HG03045 (cell line): ENCODE measurements around the gene CELSR2.

Experiments
- ATAC-seq: cut with Tn5 transposase; IDR thresholded peaks from one replicate; pipeline ENCODE4 v1.9.1; 2021; ENCODE audit warnings: mild to moderate bottlenecking, moderate library complexity; ENCODE audit not compliant: unreplicated experiment

Gene CELSR2

DNA sequence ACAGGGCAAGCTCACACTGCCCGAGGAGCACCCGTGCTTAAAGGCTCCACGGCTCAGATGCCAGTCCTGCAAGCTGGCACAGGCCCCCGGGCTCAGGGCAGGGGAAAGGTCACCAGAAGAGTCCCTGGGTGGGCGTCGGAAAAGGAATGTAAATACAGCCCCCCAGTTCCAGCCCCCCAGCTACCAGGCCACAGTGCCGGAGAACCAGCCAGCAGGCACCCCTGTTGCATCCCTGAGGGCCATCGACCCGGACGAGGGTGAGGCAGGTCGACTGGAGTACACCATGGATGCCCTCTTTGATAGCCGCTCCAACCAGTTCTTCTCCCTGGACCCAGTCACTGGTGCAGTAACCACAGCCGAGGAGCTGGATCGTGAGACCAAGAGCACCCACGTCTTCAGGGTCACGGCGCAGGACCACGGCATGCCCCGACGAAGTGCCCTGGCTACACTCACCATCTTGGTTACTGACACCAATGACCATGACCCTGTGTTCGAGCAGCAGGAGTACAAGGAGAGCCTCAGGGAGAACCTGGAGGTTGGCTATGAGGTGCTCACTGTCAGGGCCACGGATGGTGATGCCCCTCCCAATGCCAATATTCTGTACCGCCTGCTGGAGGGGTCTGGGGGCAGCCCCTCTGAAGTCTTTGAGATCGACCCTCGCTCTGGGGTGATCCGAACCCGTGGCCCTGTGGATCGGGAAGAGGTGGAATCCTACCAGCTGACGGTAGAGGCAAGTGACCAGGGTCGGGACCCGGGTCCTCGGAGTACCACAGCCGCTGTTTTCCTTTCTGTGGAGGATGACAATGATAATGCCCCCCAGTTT is 1.3 kb downstream of the CELSR2 start:
- no peak for ATAC-seq

DNA sequence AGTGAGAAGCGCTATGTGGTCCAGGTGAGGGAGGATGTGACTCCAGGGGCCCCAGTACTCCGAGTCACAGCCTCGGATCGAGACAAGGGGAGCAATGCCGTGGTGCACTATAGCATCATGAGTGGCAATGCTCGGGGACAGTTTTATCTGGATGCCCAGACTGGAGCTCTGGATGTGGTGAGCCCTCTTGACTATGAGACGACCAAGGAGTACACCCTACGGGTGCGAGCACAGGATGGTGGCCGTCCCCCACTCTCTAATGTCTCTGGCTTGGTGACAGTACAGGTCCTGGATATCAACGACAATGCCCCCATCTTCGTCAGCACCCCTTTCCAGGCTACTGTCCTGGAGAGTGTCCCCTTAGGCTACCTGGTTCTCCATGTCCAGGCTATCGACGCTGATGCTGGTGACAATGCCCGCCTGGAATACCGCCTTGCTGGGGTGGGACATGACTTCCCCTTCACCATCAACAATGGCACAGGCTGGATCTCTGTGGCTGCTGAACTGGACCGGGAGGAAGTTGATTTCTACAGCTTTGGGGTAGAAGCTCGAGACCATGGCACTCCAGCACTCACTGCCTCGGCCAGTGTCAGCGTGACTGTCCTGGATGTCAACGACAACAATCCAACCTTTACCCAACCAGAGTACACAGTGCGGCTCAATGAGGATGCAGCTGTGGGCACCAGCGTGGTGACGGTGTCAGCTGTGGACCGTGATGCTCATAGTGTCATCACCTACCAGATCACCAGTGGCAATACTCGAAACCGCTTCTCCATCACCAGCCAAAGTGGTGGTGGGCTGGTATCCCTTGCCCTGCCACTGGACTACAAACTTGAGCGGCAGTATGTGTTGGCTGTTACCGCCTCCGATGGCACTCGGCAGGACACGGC is 2.2 kb downstream of the CELSR2 start:
- no peak for ATAC-seq

DNA sequence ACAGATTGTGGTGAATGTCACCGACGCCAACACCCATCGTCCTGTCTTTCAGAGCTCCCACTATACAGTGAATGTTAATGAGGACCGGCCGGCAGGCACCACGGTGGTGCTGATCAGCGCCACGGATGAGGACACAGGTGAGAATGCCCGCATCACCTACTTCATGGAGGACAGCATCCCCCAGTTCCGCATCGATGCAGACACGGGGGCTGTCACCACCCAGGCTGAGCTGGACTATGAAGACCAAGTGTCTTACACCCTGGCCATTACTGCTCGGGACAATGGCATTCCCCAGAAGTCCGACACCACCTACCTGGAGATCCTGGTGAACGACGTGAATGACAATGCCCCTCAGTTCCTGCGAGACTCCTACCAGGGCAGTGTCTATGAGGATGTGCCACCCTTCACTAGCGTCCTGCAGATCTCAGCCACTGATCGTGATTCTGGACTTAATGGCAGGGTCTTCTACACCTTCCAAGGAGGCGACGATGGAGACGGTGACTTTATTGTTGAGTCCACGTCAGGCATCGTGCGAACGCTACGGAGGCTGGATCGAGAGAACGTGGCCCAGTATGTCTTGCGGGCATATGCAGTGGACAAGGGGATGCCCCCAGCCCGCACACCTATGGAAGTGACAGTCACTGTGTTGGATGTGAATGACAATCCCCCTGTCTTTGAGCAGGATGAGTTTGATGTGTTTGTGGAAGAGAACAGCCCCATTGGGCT is 3.0 kb downstream of the CELSR2 start:
- ATAC-seq: no peak

DNA sequence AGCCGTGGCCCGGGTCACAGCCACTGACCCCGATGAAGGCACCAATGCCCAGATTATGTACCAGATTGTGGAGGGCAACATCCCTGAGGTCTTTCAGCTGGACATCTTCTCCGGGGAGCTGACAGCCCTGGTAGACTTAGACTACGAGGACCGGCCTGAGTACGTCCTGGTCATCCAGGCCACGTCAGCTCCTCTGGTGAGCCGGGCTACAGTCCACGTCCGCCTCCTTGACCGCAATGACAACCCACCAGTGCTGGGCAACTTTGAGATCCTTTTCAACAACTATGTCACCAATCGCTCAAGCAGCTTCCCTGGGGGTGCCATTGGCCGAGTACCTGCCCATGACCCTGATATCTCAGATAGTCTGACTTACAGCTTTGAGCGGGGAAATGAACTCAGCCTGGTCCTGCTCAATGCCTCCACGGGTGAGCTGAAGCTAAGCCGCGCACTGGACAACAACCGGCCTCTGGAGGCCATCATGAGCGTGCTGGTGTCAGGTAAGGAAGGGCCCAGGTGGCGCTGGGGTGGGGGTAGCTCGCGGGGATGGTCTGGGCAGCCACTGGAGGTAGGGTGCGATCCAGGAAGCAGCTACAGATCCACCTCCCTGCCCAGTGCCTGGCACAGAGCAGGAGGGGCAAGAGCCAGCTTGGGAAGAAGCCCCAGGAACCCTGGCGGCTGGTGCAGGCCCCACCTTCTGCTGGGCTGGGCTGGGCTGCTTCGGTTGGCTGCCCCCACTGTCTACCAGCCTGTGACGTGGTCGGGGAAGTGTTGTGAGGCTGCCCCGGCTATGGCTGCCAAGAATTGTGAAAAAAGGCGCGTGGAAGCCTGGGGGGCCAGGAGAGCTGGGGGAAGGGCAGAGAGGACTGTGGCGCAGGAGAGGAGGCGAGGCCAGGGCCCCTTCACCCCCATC is 3.8 kb downstream of the CELSR2 start:
- ATAC-seq: no peak

DNA sequence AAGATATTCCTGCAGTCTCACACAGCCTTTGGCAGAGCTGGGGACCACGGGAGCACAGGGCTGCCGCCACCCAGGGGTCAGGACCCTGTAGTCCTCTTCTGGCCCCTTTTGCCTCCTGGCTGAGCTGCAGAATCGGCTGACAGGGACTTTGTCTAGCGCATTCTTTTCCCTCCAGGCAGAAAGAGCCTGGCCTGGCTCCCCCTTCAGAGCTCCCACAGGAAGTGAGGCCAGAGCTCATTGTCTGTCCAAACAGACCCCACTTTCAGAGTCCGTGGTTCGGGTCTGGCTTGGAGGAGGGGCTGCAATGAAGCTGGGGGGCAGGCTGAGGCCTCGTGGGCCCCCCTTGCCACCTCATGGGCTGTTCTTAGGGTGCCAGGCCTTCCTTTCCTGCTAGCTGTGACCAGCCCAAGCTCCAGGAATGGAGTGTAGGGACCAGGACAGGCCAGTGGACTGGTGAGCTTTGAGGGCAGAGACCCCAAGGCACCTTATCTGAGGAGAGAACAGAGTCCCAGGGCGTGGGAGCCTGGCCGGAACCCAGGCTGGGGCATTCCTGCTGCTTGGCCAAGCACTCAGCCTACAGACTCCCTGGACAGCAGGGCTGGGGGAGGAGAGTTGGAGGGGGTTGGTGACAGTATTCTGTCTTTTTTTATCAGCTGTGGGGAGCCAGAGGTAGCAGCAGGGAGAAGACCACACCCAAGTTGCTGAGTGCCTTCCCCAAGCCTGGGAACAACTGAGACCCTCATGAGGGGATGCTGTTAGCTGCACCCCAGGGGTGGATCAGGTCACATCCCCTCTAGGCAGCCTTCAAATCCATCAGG is 4.7 kb downstream of the CELSR2 start:
- ATAC-seq: no peak

DNA sequence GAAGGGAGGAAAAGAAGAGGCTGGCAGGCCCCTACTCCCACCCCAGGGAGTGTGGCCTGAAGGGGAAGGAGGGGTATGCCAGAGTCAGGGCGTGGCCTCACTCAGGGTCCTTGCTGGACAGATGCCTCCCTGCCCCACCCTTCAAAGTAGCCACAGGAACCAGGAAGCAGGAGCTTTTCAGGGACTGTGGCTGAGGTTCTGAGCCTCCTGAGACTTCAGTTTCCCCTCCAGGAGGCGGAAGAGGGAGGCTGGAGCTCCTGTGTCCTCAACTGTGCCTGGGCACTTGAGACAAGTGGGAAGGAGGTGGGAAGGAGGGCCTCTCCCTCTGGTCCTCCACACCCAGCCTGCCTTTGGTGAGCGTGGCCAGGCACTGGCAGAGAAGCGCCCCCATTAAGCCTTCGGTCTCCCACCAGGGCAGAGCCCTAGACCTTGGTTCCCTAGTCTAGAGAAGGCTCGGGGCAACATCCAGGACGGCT is 5.3 kb downstream of the CELSR2 start:
- ATAC-seq: no peak

DNA sequence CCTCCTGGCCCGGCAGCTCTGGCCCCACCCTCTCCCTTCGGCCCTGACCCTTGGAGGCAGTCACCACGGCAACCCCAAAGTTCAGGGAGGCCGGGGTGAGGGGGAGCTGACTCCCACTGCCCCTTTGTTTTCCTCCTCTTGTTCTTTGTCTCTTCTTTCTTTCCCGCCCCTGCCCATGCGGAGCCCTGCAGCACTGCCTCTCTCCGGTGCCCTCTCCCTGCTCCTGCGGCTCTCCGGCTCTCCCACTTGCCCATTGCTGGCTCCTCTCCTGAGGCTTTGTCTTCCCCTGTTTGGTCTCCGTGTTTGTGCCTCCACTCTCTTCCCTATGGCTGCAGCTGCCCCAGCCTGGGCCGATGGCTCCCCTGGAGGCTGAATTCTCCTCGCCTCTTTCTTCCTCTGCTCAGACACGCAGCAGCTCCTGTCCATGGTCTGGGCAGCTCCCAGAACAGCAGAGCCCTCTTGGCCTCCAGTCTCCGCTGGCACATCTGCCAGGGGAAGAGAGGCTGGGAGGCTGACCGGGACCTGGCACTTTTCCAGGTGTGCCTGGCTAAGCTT is 5.8 kb downstream of the CELSR2 start:
- ATAC-seq: no peak

DNA sequence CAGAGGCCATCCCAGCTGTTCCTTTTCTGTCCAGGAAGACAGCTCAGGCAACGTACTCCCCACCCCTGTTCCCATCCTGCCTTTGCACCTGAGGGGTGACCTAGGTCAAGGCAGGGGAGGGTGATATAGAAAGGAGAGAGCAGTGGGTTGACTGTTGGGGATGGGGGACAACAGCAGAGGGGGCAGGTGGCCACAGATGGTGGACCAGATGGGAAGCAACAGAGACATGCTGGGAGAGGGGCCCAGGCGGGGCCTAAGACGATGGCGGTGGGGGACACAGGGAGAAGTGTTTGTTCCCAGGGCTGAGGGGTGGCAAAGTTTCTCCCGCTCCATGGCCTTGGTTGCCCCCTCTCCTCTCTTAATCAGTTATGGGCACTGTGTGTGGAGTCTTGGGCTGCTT is 6.3 kb downstream of the CELSR2 start:
- no peak for ATAC-seq

DNA sequence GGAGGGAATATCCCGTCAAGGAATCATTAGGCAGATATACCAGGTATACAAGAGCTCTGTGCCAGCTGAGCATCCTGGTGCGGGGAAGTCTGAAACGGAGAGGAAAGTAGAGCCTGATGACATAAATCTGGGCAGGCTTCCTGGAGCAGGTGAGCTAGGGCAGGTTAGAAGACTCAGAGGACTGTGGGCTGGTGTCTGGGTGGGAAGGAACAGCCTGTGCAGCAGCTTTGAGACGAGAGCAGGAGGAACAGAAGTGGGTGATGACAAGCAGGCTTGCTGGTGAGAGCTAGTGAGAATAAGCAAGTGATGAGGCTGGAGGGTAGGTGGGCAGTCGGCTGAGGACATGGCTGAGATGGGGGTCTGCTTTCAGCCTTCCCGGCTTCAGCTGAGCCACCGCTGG is 6.7 kb downstream of the CELSR2 start:
- no peak for ATAC-seq

DNA sequence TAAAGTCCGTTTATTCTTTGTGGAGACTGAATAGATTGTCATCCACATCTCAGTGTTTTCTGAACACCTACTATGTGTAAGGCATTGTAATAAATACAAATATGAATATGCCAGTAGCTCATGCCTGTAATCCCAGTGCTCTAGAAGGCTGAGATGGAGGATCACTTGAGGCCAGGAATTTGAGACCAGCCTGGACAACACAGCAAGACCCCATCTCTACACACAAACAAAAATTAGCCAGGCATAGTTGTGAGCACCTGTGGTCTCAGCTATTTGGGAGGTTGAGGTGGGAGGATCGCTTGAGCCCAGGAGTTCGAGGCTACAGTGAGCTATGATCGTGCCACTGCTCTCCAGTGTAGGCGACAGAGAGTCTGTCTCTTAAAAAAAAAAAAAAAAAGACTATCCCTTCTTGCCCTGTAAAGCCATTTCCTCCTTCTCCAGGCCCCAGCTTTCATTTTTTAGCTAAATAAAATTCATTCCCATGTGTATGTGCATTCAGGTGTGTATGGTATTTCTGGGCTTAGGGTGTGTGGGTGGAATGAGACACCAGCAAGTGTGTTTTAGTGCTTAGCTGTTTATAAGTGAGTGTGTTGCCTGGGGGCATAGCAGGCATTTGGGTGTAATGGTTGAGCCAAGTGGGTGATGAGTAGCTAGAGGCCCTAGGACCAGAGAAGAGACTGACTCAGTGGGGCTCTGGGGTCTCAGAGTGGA is 7.8 kb downstream of the CELSR2 start:
- no peak for ATAC-seq

DNA sequence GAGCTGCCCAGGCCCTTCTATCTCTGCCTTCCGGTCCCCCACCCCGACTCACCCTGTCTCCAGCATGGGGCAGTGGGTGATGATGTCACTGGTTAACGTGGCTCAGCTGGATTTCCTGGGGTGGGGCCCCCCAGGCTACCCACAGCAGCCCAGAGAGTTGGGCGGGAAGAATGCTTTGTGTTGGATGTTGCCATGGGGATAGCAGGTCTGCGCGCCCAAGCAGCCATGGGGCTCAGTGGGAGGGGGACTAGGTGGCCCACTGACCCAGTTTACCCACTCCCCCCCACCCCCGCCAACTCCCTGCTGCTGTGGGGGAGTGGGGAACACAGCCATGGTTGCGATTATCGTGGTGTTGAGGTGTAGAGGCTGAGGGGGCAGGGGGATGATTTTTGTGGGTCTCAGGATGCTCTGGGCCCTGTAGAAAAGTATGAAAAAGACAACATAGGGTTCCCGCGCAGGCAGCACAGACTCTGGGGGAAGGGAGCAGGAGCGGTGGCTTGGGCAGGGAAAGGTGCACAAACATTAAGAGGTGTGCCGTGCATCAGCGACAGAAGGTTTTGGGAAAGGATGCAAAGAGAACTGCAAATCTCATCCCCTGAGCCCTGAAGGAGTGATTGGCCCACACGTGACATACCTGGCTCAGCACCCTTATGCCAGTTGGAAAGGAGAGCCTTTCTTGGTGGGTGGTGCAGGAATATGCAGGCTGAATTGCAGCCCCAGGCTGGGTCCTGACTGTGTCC is 8.5 kb downstream of the CELSR2 start:
- no peak for ATAC-seq

DNA sequence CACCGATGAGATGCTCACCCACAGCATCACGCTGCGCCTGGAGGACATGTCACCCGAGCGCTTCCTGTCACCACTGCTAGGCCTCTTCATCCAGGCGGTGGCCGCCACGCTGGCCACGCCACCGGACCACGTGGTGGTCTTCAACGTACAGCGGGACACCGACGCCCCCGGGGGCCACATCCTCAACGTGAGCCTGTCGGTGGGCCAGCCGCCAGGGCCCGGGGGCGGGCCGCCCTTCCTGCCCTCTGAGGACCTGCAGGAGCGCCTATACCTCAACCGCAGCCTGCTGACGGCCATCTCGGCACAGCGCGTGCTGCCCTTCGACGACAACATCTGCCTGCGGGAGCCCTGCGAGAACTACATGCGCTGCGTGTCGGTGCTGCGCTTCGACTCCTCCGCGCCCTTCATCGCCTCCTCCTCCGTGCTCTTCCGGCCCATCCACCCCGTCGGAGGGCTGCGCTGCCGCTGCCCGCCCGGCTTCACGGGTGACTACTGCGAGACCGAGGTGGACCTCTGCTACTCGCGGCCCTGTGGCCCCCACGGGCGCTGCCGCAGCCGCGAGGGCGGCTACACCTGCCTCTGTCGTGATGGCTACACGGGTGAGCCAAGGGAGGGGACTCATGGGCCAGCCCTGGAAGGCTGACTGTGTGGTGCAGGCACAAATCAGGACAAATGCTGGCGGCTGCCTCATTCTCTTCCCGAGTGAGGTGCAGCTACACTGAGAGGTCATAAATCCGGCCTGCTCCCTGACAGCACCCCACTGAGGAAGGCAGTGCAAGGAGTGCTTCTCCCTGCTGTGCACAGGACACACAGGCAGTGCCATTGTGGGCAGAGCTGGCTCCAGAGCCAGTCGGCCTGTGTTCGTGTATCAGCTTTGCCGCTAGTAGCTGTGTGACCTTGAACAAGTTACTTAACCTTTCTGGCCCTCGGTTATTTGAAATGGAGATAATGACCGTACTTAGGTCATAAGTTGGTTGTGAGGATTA is 9.4 kb downstream of the CELSR2 start:
- ATAC-seq: no peak

DNA sequence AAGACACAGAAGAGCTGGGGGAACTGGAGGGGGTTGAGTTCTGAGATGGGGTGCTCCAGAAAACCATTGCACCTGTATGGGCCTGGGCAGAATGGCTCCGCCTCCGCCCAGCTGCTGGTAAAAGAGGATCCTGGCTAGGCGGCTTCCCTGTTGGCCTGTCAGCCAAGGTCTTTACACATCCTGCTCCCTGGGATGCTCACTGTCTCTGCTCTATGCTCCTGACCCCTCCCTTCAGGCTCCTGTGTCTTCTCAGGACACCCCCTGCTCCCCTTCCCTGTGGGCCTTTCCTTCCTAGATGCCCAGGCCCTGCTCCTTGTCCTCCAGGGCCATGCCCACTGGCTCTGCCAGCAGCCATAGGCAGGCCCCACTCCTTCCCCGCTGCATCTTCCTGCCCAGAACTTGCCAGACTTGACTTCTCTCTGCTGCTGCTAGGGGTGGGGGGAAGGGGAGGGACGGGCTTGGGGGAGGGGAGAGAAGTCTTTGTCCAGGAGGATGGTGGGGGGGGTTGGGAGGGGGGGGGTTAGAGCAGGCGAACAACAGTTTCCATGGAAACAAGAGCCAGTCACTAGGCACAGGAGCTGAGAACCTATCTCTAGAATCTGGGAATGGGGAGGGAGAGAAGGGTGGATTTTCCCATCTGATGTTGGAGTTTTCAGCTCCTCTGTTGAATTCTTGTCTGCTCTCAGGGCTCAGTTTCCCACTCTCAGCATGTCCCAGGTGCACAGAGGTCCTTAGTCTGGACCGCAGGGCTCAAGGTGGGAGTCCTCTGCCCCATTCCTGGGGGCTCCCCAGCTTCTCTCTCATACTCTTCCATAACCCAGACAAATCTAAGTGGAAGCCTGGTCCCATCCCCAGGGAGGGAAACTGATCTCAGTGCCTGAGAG is 10.6 kb downstream of the CELSR2 start:
- no peak for ATAC-seq

DNA sequence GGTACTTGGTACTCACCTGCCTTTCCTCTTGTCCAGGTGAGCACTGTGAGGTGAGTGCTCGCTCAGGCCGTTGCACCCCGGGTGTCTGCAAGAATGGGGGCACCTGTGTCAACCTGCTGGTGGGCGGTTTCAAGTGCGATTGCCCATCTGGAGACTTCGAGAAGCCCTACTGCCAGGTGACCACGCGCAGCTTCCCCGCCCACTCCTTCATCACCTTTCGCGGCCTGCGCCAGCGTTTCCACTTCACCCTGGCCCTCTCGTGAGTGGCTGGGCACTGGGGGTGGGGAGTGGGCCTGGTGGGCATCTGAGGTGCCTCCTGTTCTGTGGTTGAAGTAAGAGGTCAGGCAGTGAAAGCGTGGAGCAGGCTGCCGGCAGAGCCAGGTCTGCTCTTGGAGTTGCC is 11.7 kb downstream of the CELSR2 start:
- no peak for ATAC-seq

DNA sequence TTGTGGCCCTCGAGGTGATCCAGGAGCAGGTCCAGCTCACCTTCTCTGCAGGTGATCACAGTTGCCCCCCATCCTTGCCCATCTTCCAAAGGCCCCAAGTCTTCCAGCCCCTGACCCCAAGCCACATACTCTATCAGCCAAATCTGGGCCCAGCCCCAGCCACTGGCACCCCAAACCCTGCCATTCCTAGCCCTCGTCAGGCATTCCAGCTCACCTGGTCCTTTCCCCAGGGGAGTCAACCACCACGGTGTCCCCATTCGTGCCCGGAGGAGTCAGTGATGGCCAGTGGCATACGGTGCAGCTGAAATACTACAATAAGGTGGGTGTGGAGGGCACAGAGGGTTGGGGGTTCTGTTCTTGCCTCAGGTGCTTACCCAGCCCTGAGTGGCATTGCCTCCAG is 12.2 kb downstream of the CELSR2 start:
- ATAC-seq: no peak
